GM19035 (cell line): ENCODE measurements around the gene SLC16A14.
"Not testable (repeated sequence)": the region's sequence is repeated elsewhere in the genome, so short reads cannot be mapped to it uniquely, and the experiment has no call there.

ENCODE experiments used
- ATAC-seq: cut with Tn5 transposase; IDR thresholded peaks from one replicate; pipeline ENCODE4 v1.9.1; 2021; ENCODE audit not compliant: unreplicated experiment

SLC16A14 gene, protein sequence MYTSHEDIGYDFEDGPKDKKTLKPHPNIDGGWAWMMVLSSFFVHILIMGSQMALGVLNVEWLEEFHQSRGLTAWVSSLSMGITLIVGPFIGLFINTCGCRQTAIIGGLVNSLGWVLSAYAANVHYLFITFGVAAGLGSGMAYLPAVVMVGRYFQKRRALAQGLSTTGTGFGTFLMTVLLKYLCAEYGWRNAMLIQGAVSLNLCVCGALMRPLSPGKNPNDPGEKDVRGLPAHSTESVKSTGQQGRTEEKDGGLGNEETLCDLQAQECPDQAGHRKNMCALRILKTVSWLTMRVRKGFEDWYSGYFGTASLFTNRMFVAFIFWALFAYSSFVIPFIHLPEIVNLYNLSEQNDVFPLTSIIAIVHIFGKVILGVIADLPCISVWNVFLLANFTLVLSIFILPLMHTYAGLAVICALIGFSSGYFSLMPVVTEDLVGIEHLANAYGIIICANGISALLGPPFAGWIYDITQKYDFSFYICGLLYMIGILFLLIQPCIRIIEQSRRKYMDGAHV

DNA sequence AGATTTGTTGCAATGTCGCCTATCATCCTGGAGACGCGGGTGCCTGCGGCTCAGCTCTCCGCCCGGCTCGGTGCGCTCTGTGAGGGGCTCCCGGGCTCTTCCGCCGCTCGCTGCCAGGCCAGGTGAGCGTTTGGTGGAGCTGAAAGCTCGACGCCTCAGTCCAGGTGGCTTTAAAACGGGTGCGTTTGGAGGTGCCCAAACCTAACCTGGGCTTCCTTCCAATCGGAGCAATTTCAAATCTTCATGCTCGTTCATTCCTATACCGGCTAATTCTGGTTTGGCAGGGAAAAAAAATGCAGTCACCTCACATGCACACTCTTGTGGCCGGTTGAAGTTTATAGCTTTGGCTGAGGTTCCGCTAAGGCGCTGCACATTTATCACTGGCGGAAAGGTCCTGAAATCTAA, at the start of gene SLC16A14:
TSS of gene SLC16A14 (minus strand) at position 274 of the 405 bp plus-strand sequence. CDS start 9,572 bp downstream, outside the sequence.
- ATAC-seq: peak; percentile 38

DNA sequence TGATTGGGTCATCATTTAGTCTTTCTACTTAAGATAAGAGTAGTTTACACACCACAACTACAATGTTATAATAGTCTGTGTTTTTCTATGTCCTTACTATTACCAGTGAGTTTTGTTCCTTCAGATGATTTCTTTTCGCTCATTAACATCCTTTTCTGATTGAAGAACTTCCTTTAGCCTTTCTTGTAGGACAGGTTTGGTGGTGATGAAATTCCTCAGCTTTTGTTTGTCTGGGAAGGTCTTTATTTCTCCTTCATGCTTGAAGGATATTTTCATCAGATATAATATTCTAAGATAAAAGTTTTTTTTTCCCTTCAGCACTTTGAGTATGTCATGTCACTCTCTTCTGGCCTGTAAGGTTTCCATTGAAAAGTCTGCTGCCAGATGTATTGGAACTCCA, 38.0 kb upstream of the SLC16A14 start:
- no peak for ATAC-seq

DNA sequence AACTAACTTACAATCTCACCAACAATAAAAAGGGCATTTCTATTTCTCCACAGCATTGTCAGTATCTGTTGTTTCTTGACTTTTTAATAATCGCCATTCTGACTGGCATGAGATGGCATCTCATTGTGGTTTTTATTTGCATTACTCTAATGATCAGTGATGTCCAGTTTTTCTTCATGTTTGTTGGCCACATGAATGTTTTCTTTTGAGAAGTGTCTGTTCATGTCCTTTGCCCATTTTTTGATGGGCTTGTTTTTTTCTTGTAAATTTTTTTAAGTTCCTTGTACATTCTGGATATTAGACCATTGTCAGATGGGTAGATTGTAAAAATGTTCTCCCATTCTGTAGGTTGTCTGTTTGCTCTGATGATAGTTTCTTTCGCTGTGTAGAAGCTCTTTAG, 33.2 kb upstream of the SLC16A14 start:
- not testable (repeated sequence) for ATAC-seq

DNA sequence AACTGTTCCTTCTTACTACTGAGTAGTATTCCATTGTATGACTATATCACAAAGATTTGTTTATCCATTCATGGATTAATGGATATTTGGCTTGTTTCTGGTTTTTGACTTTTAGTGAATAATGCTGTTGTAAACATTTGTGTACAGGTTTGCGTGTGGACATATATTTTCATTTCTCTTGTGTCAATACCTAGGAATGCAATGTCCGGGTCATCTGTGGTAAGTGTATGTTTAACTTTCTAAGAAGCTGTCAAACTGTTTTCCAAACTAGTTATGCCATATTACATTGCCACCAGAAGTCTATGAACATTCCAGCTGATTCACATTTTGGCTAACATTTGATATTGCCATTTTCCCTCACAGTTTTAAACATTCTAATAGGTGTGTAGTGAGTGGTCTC, 29.1 kb upstream of the SLC16A14 start:
- ATAC-seq: no peak

DNA sequence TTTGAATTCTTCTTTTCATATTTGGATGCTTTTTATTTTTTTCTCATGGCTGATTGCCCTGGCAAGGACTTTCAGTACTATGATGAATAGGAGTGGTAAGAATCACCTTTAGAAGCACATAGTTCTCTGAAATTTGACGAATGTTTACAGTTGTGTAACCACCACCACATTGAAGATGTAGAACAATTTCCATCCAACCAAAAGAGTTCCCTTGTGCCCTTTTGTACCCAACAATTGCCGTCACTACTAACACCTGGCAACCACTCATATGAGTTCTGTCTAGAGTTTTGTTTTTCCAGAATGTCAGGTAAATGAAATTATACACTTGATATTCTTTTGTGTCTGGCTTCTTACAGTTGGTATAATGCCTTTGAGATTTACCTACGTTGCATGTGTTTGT, 28.7 kb upstream of the SLC16A14 start:
- no peak for ATAC-seq

DNA sequence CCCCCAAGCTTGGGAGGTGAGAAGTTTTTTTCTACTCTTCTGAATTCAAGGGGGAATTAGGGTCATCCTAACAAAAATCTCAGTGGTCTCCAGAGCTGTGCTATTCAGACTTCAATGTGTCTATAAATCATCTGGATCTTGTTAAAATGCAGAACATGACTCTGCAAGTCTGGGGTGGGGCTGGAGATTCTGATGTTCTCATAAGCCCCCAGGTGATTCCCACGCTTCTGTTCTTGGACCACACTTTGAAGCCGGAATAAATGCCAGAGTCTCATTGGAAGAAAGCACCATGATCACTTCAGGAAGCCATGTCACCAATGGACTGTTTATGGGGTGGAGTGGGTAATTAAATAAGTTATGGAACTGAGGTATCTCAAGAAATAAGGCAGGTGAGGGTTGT, 22.2 kb upstream of the SLC16A14 start:
- ATAC-seq: no peak

DNA sequence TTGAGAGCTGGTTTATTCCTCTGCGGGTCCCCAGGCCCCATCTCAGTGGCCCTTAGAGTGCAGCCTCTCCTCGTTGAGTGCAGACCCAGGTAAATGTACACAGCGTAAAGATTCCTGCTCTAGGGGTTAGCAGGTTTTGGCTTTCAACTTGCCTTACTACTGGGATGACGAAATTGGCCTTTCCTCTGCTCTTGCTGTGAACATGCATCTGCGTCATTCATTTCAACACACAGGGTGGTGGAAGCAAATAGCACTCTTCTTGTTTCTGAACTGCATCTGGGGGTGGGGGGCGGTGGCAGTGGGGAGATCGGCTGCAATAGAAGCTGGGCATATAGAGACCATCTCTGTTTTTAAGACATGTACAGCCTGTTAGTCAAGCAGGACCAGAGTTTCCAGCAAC, 16.5 kb upstream of the SLC16A14 start:
- ATAC-seq: no peak

DNA sequence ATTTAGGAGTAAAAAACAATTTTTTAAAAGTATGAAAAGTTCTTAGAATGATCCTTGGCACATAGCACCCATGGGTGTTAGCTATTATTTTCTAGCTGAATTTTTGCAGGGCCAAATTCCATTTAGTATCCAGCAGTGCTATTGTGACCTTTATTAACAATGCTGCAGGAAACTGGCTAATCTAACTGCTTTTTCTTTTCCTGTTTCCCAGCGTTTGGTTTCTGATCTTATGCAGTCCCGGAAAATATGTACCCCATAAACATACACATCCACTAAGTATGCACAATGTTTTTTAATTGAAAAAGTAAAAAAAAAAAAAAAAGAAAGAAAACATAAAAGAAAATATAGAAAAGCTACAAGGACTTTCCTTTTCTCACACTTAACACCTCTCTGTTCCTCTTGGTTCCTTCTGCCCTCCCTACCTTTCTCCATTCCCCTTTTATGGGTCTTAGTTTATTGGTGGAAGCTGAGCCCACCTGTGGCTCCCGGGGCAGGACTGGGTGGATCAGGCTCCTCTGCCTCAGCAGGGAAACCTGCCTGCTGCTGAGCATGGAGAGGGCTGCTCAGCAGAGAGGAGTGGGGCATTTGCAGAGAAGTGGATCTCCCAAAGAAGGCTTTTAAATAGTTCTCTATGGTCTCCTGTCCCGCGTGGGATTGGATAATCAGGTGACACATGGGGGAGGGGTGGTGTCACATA, 9.3 kb upstream of the SLC16A14 start:
- ATAC-seq: no peak

DNA sequence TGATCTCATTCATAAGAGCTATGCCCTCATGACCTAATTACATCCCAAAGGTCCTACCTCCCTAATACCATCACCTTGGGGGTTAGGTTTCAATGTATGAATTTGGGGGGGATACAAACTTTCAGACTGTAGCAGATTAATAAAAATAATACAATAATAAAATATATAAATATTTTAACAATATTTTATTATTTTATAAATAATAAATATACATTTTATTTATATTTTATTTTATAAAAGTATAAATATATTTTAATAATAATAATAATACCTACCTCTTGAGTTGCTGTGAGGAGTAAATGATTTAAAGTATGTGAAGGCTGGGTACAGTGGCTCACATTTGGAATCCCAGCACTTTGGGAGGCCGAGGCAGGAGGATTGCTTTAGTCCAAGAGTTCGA, 8.1 kb upstream of the SLC16A14 start:
- ATAC-seq: no peak

DNA sequence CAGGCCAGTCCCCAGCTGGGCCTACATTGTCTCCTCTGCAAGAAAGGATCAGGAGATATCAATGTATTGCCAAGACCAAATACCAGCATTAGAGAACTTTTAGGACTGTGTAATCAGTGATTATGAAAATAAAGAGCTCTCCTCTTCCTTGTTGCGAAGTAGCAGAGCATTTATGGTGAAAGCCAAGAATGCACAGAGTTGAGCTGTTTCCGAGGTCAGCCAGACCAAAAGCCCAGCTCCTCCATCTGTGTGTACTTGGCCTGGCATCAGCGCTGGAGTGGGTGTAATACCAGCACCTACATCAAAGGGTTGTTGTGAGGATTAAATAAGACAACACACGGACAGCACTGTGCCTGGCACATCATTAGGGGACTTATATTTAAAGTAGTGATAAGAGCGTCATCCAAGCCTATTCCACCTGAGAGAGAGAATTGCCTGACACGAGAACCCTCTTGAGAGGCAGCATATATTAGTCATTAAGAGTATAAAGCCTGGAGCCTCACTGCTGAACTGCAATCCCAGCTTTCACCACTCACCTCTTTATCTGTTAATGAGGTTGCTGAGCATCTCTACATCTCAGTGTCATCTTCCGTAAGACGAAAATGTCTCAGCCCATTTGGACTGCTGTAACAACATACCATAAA, 7.4 kb upstream of the SLC16A14 start:
- no peak for ATAC-seq

DNA sequence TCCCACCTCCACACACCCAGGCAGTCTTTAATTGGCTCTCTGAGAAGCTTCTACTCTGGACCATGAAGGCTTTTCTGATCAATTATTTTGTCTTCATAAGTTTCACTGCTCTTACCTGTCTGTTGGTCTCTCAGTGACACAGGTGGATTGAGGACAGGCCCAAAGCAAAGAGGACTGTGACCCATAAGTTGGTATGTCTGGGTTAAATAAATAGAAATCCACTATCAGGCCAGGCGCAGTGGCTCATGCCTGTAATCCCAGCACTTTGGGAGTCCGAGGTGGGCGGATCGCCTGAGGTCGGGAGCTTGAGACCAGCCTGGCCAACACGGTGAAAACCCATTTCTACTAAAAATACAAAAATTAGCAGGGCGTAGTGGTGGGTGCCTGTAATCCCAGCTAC, 2.7 kb upstream of the SLC16A14 start:
- ATAC-seq: no peak

DNA sequence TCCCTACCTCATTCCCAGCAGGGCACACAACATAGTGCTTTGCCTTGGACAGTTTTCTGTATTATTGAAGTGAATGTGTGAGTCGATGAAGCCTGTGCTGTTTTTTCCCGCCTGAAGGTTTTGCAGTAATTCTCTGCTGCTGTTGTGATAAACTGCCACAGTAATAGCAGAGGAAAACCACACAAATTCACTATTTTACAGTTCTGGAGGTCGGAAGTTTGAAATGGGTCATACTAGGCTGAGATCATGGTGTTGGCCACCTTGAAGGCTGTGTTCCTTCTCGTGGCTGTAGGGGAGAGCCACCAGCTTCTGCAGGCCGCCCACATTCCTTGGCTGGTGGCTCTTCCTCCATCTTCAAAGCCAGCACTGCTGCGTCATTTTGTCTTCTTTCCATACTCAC, 678 bp upstream of the SLC16A14 start:
- no peak for ATAC-seq

DNA sequence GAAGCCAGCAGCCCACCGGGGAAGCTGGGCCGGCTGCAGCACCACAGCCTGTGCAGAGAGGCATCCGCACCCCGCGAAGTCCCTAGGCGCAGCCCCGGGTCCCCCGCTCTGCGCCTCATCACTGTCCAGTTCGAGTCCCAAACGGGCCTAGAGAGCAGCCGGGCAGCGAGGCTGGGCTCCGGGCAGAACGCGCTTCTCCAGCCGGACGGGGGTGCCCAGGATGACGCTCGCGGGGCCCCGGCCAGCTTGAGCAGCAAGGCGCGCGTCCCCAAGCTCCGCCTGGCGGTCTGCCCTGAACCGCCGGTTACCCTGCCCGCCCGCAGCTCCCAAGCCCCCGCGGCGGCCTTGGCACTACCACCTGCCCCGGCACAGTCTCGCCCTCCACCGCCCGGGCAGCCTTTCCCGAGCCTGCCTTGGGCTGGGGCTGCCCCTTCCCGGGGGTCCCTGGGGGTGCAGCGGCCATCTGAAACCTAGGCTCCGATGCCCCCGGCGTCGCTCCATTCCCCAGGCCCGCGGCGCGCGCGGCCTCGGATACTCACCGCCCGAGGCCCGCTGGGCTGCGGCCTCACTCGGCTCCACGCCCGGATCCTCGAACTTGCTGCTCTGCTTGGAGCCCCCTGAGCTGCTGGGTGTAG, 591 bp downstream of the SLC16A14 start:
- peak; percentile 40 for ATAC-seq

DNA sequence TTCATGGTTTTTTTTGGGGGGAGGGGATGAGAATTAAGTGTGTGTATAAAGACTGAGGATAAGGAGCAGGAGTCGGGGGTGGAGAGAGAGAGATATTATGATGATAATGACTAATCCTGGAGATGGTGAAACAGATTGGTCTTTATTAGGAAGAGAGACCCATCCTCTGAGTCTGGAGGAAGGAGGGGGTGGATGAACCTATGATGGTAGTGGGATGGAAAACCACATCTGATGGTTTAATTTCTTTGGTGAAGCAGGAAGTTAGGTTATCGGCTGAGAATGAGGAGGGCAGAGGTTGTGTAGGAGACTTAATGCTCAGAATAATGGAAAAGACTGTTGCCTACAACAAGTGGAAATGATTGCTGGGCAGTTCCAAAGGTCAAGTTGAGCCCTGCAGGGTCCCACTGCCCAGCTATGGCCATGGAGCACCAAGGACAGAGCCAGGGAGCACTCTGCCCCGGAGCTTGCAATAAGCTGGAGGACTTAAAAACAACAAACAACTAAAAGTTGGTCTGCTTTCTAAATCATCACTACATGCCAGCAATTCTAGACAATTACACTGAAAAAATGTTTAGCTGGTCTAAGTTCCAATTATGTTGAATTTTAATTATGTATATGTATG, 7.9 kb downstream of the SLC16A14 start:
- no peak for ATAC-seq

DNA sequence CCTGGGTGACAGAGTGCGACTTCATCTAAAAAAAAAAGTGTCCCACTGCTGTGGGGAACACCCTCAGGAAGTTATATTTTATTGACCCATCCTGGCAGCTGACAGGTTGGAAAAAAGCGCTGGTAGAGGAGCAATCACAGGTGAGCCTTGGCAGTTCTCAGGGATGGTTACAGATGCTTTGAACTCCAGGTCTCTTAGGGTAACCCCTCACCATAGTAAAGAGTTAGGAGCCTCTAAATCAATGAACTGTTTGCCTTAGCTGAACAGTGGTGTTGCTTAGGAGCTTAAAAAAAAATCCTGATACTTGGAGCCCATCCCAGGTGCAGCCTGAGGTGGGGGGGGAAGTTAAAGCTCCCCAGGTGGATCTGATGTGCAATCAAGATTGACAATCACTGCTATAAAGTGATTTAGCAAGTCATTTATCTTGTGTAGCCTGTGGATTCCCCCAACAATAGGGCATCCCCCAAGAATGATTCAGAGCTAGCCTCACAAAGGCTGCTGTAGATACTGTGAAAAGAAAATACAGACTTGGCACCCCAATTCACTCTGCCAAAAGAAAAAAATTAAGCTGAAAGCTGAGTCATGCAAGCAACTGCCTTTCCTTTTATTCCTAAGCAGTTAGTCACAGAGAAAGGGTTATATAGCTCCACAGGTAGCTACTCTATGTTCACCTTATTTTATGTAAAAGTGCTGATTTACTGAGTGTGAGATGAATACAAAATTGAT, 14.8 kb downstream of the SLC16A14 start:
- no peak for ATAC-seq

DNA sequence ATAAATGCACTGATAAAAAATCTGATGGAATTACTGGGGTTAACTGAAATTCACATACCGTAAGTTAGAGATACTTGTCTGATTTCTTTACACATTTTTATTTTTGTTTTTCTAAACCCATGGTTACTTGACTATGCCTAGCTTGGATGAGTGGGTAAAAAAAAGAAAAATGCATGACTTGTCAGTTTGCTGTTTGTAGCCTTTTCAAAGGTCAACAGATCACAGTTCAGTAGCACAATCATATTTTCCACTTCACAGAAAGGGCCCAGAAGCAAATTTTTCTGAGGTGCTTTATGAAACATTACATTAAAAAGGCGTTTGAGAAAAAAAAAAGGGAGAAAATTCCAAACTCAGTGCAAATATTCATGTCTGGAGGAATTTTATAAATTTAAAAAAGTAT, 16.4 kb downstream of the SLC16A14 start:
- no peak for ATAC-seq

DNA sequence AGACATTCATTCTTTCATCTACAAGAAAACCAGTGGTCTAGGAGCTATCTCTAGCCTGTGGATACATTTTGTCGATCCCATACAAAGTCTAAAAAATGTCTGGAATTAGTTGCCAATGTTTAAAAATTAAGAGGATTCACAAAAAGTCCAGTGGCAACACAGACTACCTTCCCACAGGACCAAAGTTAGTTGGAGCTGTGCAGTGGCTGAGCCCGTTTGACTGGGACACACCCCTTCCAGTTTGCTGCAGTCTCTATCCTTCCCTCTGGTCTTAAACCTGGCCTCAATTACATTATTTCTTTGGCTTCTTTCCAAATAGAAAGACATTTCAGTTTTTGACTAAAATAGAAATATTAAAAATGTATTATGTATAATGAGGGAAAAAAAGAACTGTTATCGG, 18.6 kb downstream of the SLC16A14 start:
- no peak for ATAC-seq

DNA sequence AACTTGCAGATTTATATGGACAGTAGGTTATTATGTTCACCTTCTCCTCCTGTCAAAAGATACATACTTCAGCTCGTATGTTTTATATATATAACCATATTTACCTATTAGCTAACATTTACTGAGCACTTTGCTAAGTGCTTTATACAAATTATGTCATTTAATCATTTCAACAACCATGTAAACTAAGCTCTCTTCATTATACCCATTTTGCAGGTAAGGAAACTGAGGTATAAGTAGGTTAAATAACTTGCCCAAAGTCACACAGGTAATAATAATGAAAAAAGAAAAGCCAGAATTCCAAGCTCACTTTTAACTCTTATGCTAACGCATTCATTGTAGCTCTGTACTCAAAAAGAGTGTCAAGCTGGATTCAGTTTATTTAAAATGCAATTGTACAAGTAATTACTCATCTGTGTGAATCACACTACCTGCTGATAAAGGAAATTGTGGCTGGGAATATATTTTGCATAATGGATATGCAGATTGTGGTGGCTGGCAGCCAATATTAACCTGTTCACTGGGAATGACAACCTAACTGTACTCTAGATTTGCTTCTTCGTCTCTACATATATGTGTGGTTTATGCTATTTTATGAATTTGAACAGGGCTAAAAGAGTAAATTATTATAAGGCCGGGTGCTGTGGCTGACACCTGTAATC, 20.6 kb downstream of the SLC16A14 start:
- ATAC-seq: no peak

DNA sequence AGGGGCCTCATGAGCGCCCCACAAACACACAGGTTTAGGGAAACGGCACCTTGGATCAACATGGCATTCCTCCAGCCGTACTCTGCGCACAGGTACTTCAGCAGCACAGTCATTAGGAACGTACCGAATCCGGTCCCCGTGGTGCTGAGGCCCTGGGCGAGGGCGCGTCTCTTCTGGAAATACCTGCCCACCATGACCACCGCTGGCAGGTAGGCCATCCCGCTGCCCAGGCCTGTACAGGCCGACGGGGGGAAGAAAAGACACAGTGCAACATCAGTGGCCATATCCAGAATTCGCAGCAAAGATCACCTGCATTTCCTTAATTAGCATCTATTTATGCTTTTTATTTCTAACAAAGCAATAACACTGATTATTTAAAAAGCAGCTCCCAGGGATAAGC, 22.2 kb downstream of the SLC16A14 start:
- no peak for ATAC-seq

DNA sequence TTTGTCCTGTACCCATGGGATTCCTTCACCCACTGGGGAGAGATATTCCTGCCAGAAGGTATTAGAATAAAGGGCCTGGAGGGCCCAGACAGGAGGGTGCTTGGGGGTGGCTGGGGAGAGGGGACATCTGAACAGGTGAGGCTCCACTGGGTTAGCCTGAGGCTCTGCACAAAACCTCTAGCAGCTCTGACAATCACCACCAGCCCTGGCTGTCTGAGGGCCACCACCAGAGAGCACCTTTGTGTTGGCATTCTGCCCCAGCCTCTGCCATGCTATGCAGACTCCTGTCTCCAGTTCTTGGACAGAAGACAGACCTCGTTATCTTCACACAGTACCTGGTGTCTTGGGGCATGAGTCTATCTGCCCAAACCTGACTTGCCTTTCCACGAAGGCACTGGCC, 25.3 kb downstream of the SLC16A14 start:
- no peak for ATAC-seq
